Activated T-cell treated with anti-CD3 and anti-CD28 coated beads, Interleukin-2, amount 50 U/mL, for 72 hours (primary cell): ENCODE data around the gene CAMK4. TPM values are rescaled to one million over a fixed set of nuclear protein-coding genes. Genes with fewer than 3 reads are reported as not detected.

Experiments
- ATAC-seq, 2 donors: fragments of 150-1000 bp; cut with Tn5 transposase; replicated peaks in 1 of 2; 2 replicates each; pipeline ENCODE4 v1.10.0; 2021; ENCODE audit warnings: moderate library complexity in 2 of 2, mild to moderate bottlenecking in 1 of 2
- DNase-seq, 2 donors: peaks; one replicate each; pipeline ENCODE4 v3.0.0; 2021 to 2022; ENCODE audit warnings: mixed read lengths in 1 of 2
- H3K27ac Mint-ChIP-seq: one replicate; pipeline ENCODE4 v1.8.0; 2022; ENCODE audit warnings: mild to moderate bottlenecking, moderate library complexity, mixed read lengths
- H3K27me3 Mint-ChIP-seq: one replicate; pipeline ENCODE4 v1.8.0; 2022; ENCODE audit warnings: low read depth, mixed read lengths
- H3K36me3 Mint-ChIP-seq, 2 donors: one replicate each; pipeline ENCODE4 v1.8.0; 2022; ENCODE audit warnings: mixed read lengths in 2 of 2, mild to moderate bottlenecking in 1 of 2; ENCODE audit not compliant: insufficient read depth in 2 of 2
- H3K4me1 Mint-ChIP-seq: one replicate; pipeline ENCODE4 v1.8.0; 2022; ENCODE audit warnings: low read depth, mixed read lengths
- H3K4me3 Mint-ChIP-seq, 2 donors: one replicate each; pipeline ENCODE4 v1.8.0; 2022; ENCODE audit warnings: mild to moderate bottlenecking in 2 of 2, mixed read lengths in 2 of 2, moderate library complexity in 2 of 2
- H3K9me3 Mint-ChIP-seq, 2 donors: one replicate each; pipeline ENCODE4 v1.8.0; 2022; ENCODE audit warnings: mixed read lengths in 2 of 2
- total RNA-seq, 2 donors: library from RNA; stranded (reverse); gene quantifications; one replicate each; pipeline ENCODE4 v1.2.3, GENCODE V29; 2022

CAMK4 gene
- total RNA-seq, 2 donors from 2014 or later, result 56.1 to 96.0 TPM

DNA sequence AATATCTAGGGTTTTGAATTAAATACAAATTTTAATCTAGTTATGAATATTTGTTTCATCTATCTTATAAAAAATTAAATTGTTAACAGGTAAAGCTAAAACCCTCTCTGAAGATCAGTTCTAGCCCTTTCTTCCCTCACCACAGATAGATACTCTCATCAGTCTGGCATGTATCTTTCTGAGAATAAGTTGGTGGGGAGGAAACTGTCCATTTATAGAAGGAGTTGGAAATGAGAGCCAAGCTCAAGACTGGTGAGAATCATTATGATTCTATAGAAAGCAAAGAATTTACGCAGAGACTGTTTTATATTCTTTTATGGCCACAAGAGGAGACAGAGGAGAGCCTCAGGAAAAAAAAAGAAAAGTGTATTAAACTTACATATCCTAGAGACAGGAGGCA lies 229.1 kb downstream of the CAMK4 start:
- no peaks in the 10 kb centered on the region for H3K27me3 Mint-ChIP-seq
- peak overlapping the region; percentile 31 for H3K27ac Mint-ChIP-seq
- ATAC-seq (no peak), DNase-seq (no peak)
- peaks cover 3 to 18% of the 10 kb centered on the region in 2 donors for H3K36me3 Mint-ChIP-seq
- H3K9me3 Mint-ChIP-seq, result no peaks in the 10 kb centered on the region
- no peak overlapping the region for H3K4me3 Mint-ChIP-seq
- no peaks in the 10 kb centered on the region for H3K4me1 Mint-ChIP-seq

DNA sequence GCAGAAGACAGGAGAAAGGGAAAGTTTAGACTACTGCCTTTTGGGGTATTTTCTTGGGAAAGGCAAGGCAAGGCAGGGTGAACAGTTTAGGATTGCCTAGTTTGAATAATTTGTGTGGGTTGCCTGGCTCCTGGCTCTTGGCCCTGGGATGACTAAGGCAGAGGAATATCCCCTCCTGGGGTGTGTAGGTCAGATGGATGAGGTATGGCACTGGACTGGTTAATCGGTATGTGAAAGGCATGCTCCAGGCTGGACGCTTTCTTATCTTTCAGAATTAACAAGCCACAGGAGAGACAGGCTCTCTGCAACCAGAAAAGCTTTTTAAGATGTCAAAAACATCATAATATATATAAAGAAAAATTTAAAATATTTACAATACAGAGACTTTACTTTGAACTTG lies 229.6 kb downstream of the CAMK4 start:
- no peak for DNase-seq
- Mint-ChIP-seq H3K9me3 (no peaks in the 10 kb centered on the region), H3K4me1 (no peaks in the 10 kb centered on the region), H3K27ac (peak overlapping the region; percentile 31), H3K27me3 (no peaks in the 10 kb centered on the region), H3K36me3 (peaks cover 3 to 19% of the 10 kb centered on the region in 2 donors), H3K4me3 (no peak overlapping the region)
- ATAC-seq, result no peak

DNA sequence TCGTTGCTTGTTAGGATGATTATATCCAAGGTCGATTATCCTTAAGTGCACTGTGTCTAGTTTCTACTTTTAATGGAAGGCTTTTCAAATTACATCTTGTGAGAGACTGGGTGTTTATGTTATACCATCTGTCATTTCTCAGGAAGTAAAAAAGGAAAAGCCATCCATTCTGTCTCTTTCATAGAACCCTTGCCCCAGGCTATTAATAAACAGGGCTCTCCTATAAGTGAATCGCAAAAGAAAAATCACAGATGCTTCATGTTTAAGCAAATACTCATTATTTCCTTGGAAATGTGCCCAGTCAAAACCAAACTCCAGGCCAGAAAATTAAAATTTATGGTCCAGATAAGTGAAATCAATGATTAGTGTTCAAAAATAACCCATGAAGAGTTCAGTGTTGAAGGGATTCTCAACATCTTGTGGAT lies 230.0 kb downstream of the CAMK4 start:
- Mint-ChIP-seq H3K36me3 (peaks cover 2 to 21% of the 10 kb centered on the region in 2 donors), H3K27ac (no peak overlapping the region), H3K9me3 (no peaks in the 10 kb centered on the region), H3K4me1 (no peaks in the 10 kb centered on the region), H3K27me3 (no peaks in the 10 kb centered on the region), H3K4me3 (no peak overlapping the region)
- no peak for DNase-seq
- no peak for ATAC-seq

DNA sequence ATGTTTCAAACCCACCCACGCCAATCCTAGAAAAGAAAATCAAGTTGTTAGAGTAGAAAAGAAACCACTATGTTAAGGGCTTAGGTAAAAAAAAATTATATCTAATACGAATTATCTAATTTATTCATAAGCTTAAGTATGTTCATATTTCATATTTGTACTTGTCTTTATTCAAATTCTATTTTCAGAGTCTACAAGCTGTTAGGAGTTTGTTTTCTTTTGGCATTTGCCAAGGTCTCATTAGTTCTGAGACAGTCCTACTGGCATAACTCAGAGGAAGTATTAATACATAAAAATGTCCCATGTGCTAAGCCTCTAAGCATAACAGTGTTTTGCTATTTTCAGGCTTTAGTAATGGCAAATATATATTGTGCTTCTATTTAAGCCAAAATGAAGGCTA lies 230.6 kb downstream of the CAMK4 start:
- H3K36me3 Mint-ChIP-seq, result peaks cover 2 to 17% of the 10 kb centered on the region in 2 donors
- H3K27ac Mint-ChIP-seq, result no peak overlapping the region
- H3K9me3 Mint-ChIP-seq, result no peaks in the 10 kb centered on the region
- H3K4me1 Mint-ChIP-seq, result no peaks in the 10 kb centered on the region
- no peaks in the 10 kb centered on the region for H3K27me3 Mint-ChIP-seq
- ATAC-seq, result no peak
- no peak overlapping the region for H3K4me3 Mint-ChIP-seq
- no peak for DNase-seq

DNA sequence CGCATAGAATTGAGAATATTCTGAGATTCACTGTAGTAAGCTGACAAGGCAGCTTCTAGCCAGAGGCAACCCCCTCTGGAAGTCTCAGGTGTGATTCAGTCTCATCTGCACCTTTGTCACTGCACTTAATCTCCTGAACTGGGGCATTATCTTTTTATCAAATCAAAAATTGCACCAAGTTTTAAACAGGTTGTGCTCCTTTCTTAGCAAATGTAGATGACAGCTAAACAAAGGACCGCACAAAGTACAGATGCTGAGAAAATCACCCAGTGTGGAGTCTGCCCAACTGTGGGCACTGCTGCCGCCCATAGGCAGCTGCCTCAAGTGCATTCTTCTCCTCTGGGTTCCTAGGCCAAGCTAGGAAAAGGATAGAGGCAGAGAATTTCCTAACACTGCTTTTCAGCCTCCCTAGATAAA lies 237.1 kb downstream of the CAMK4 start:
- H3K4me3 Mint-ChIP-seq, result no peak overlapping the region
- DNase-seq, result no peak
- H3K27me3 Mint-ChIP-seq, result no peaks in the 10 kb centered on the region
- peaks cover 2 to 3% of the 10 kb centered on the region in 2 donors for H3K9me3 Mint-ChIP-seq
- no peaks in the 10 kb centered on the region for H3K4me1 Mint-ChIP-seq
- no peak for ATAC-seq
- H3K27ac Mint-ChIP-seq, result no peak overlapping the region
- H3K36me3 Mint-ChIP-seq, result peaks cover 7 to 26% of the 10 kb centered on the region in 2 donors

DNA sequence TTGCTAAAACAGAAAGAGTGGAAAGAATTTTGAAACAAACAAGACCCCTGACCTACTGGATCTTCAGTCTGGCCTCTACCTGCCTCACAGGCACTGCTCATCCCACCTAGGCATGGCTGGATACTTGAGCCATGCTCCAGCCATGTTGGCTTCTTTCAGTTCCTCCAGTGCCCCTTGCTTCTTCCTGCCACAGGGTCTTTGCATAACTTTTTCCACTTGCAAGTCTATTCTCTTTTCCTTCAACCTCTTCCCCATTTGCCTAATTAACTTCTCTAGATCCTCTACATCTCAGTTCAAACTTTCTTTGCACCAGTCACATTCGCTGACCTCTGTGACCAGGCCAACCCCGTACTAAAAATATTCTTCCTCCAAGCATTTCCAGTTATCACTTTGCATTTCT lies 237.8 kb downstream of the CAMK4 start:
- ATAC-seq (no peak), DNase-seq (no peak)
- no peaks in the 10 kb centered on the region for H3K4me1 Mint-ChIP-seq
- H3K9me3 Mint-ChIP-seq, result peaks cover 2 to 5% of the 10 kb centered on the region in 2 donors
- no peak overlapping the region for H3K27ac Mint-ChIP-seq
- H3K36me3 Mint-ChIP-seq, result peaks cover 7 to 26% of the 10 kb centered on the region in 2 donors
- H3K27me3 Mint-ChIP-seq, result no peaks in the 10 kb centered on the region
- H3K4me3 Mint-ChIP-seq, result no peak overlapping the region

DNA sequence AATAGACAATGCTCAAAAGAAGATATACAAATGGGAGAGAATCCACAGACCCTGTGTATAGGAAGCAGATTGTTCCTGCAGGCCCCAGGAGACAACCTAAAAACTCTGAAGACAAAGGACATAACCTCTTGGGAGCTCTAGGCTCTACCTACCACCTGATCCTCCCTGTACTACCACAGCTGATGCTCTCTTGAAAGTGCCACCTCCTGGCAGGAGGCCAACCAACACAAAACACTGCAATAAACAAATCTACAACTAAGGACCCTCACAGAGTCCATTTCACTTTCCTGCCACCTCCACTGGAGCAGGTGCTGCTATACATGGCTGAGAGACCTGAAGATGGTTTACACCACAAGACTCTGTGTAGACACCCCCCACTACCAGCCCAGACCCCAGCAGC lies 239.1 kb downstream of the CAMK4 start:
- no peak overlapping the region for H3K4me3 Mint-ChIP-seq

DNA sequence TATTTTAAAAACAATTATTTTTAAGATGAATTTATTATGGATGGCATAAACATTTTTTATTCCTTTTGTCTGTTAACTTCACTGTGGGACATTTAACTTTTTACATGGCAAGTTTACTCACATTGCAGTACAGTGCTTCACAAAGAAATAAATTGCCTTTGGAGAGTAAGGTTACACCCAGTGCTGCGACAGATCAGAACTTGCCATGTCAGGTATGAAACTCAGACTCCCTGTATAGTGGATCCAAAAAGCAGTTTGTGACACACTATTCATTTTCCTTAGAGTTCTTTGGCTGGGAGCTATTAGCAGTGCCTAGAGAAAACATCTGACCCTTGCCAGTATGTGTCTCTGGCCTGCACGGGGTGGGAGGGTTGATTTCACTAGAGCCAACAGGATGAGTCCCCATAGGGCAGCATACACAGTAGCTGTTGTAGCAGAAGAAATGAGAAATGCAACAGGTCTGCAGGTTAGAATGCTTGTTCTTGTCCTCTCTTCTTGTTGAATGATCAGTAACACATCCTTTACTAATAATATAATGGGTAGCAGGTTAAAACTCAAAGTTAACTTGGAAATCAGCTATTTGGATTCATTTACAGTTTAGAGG lies 245.2 kb downstream of the CAMK4 start:
- Mint-ChIP-seq H3K4me3 (no peak overlapping the region), H3K27me3 (no peaks in the 10 kb centered on the region), H3K36me3 (peaks cover 2 to 9% of the 10 kb centered on the region in 2 donors), H3K9me3 (peaks cover 4 to 5% of the 10 kb centered on the region in 2 donors), H3K4me1 (no peaks in the 10 kb centered on the region), H3K27ac (no peak overlapping the region)
- DNase-seq (no peak), ATAC-seq (no peak)

More for the DNA sequence above, 239.1 kb downstream of the CAMK4 start:
- no peaks in the 10 kb centered on the region for H3K4me1 Mint-ChIP-seq
- H3K27ac Mint-ChIP-seq, result no peak overlapping the region
- peaks cover 4 to 5% of the 10 kb centered on the region in 2 donors for H3K9me3 Mint-ChIP-seq
- DNase-seq (no peak), ATAC-seq (no peak)
- no peaks in the 10 kb centered on the region for H3K27me3 Mint-ChIP-seq
- H3K36me3 Mint-ChIP-seq, result peaks cover 7 to 26% of the 10 kb centered on the region in 2 donors

GRCh38 chr5:111469903-111470302 lies 245.7 kb downstream of the CAMK4 start:
- no peak for ATAC-seq
- Mint-ChIP-seq H3K36me3 (peaks cover 2 to 9% of the 10 kb centered on the region in 2 donors), H3K27ac (no peak overlapping the region)

DNA sequence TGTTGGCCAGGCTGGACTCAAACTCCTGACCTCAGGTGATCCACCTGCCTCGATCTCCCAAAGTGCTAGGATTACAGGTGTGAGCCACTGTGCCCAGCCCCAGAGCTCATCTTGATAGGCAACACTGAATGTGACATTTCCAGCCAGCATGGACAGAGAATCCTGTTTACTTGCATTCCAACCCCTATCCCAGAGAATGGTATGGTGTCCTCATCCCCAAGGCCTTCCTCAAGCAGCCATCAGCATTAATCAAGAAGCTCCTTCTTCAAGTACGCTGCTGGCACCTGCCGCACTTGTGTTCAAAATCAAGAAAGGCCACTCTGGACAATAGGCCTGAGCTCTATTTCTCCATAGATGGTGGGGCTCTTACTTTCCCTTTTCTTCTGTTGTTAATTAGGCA lies 247.9 kb downstream of the CAMK4 start:
- H3K27me3 Mint-ChIP-seq, result no peaks in the 10 kb centered on the region
- peaks cover 0 to 4% of the 10 kb centered on the region in 2 donors for H3K36me3 Mint-ChIP-seq
- no peak overlapping the region for H3K27ac Mint-ChIP-seq
- H3K4me1 Mint-ChIP-seq, result no peaks in the 10 kb centered on the region
- ATAC-seq (no peak), DNase-seq (no peak)
- H3K9me3 Mint-ChIP-seq, result peaks cover 0 to 2% of the 10 kb centered on the region in 2 donors
- no peak overlapping the region for H3K4me3 Mint-ChIP-seq

More at GRCh38 chr5:111469903-111470302, 245.7 kb downstream of the CAMK4 start:
- Mint-ChIP-seq H3K4me1 (no peaks in the 10 kb centered on the region), H3K9me3 (peaks cover 4 to 5% of the 10 kb centered on the region in 2 donors), H3K27me3 (no peaks in the 10 kb centered on the region), H3K4me3 (no peak overlapping the region)
- no peak for DNase-seq

- peak overlapping the region; percentile 34 for H3K27ac Mint-ChIP-seq
- no peak overlapping the region for H3K4me3 Mint-ChIP-seq
- H3K27me3 Mint-ChIP-seq, result no peaks in the 10 kb centered on the region
- DNase-seq, result no peak
- ATAC-seq, result no peak
- no peaks in the 10 kb centered on the region for H3K9me3 Mint-ChIP-seq
- no peaks in the 10 kb centered on the region for H3K4me1 Mint-ChIP-seq
- peaks cover 0 to 4% of the 10 kb centered on the region in 2 donors for H3K36me3 Mint-ChIP-seq
Observed at GRCh38 chr5:111472579-111472978, 248.4 kb downstream of the CAMK4 start.

- H3K27me3 Mint-ChIP-seq, result no peaks in the 10 kb centered on the region
- H3K36me3 Mint-ChIP-seq, result peaks cover 3 to 15% of the 10 kb centered on the region in 2 donors
- H3K4me3 Mint-ChIP-seq, result no peak overlapping the region
- DNase-seq, result no peak
- H3K9me3 Mint-ChIP-seq, result no peaks in the 10 kb centered on the region
- no peaks in the 10 kb centered on the region for H3K4me1 Mint-ChIP-seq
- H3K27ac Mint-ChIP-seq, result no peak overlapping the region
- no peak for ATAC-seq
Observed at GRCh38 chr5:111478266-111478665, 254.1 kb downstream of the CAMK4 start.

DNA sequence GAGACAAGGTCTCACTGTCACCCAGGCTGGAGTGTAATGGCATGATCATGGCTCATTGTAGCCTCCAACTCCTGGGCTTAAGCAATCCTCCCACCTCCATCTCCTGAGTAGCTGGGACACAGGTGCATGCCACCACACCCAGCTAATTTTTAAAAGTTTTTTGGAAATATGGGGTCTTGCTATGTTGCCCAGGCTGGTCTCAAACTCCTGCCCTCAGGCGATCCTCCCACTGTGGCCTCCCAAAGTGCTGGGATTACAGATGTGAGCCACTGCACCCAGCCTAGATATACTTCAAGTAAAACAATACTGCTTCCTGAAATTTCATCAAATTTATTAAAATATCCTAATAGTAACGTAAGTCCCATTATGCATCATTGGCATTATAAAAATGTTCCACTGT lies 254.7 kb downstream of the CAMK4 start:
- H3K4me1 Mint-ChIP-seq, result no peaks in the 10 kb centered on the region
- no peaks in the 10 kb centered on the region for H3K9me3 Mint-ChIP-seq
- no peak overlapping the region for H3K4me3 Mint-ChIP-seq
- ATAC-seq (no peak), DNase-seq (no peak)
- peaks cover 3 to 15% of the 10 kb centered on the region in 2 donors for H3K36me3 Mint-ChIP-seq
- no peak overlapping the region for H3K27ac Mint-ChIP-seq
- H3K27me3 Mint-ChIP-seq, result no peaks in the 10 kb centered on the region

DNA sequence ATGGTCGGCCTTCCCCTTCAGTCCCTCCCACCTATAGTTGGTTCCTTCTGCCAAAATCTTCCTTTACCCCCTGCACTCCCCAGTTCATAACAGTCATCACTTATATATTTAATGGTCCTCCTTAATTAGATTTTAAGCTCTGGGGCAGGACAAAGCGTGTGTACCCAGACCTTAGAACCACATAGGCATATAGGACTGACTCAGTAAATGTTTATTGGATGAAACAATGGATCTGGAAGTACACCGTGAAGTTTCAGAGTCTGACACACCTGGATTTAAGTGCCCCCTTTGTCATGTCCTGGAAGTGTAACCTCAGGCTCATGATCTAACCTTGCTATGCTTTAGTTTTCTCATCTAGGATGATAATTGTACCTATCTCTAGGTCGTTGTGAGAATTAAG lies 256.2 kb downstream of the CAMK4 start:
- no peaks in the 10 kb centered on the region for H3K4me1 Mint-ChIP-seq
- H3K9me3 Mint-ChIP-seq, result no peaks in the 10 kb centered on the region
- no peaks in the 10 kb centered on the region for H3K27me3 Mint-ChIP-seq
- H3K27ac Mint-ChIP-seq, result no peak overlapping the region
- ATAC-seq, result no peak
- H3K36me3 Mint-ChIP-seq, result peaks cover 5 to 18% of the 10 kb centered on the region in 2 donors
- DNase-seq, result no peak
- no peak overlapping the region for H3K4me3 Mint-ChIP-seq
